Activated B cell treated with CpG ODN at 0.5 μM for 24 hours (primary cell): ENCODE measurements around the gene SSTR3. TPM values are rescaled to one million over a fixed set of nuclear protein-coding genes. Genes with fewer than 3 reads are reported as not detected.
A peak's percentile ranks its signal among the peaks of the same experiment; 100 is the strongest.

ENCODE experiments used
- ATAC-seq: fragments of 200-7000 bp; cut with Tn5 transposase; one replicate; pipeline ENCODE4 v1.10.0; 2021; ENCODE audit warnings: low read depth, mild to moderate bottlenecking, moderate library complexity
- CTCF ChIA-PET: fragments of 350-600 bp; sonication (Branson Sonifier 250); formaldehyde crosslinking; loops from one replicate; lab custom pipeline; 2021; ENCODE audit warnings: antibody characterized with exemption; lab: Charles Lee
- POLR2A ChIA-PET: fragments of 350-600 bp; sonication (Branson Sonifier 250); formaldehyde crosslinking; loops from one replicate; lab custom pipeline; 2021; ENCODE audit warnings: antibody characterized with exemption; lab: Charles Lee
- DNase-seq: peaks from one replicate; pipeline ENCODE4 v3.0.0; 2022
- H3K27ac Mint-ChIP-seq: one replicate; pipeline ENCODE4 v1.8.0; 2020; ENCODE audit warnings: mixed read lengths
- H3K27me3 Mint-ChIP-seq: one replicate; pipeline ENCODE4 v1.8.0; 2021; ENCODE audit warnings: mixed read lengths
- H3K36me3 Mint-ChIP-seq: one replicate; pipeline ENCODE4 v1.8.0; 2021; ENCODE audit warnings: low read depth, mixed read lengths
- H3K4me1 Mint-ChIP-seq: one replicate; pipeline ENCODE4 v1.8.0; 2021; ENCODE audit warnings: mixed read lengths
- H3K4me3 Mint-ChIP-seq: one replicate; pipeline ENCODE4 v1.8.0; 2020; ENCODE audit warnings: mild to moderate bottlenecking, mixed read lengths
- H3K9me3 Mint-ChIP-seq: one replicate; pipeline ENCODE4 v1.8.0; 2020; ENCODE audit warnings: mixed read lengths
- intact Hi-C: fragments of 100-400 bp; cut with micrococcal nuclease; formaldehyde crosslinking; loops from one replicate; pipeline ENCODE4 v1.15.1; 2024
- total RNA-seq: library from RNA; stranded (reverse); gene quantifications from 2 replicates; pipeline ENCODE4 v1.2.3, GENCODE V29; 2022
- TF ChIP-seq, protein P1 (sequence below): fragments of 200-600 bp; IDR thresholded peaks from one replicate; pipeline ENCODE4 v1.8.0; 2022; ENCODE audit warnings: antibody characterized with exemption, mild to moderate bottlenecking

Gene SSTR3
- total RNA-seq, 1 donor from 2014 or later, result 1.8 TPM

DNA sequence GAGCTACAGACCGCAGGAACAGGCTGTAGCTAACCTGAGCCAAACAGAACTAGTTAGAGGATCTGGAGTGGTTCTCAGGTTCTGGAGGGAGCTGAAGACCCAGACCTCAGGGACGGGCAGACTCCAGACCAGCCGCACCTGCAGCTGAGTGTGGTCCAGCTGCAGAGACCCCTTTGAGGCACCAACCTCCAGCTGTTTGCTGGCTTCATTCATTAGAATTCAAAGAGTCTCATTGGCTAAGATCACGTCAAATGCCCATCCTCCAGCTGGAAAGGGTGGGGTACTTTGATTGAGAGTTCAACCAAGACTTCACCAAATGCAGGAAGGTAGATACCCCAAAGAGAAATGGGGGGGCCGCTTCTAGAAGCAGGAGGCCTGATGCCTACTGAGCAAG lies 49.2 kb downstream of the SSTR3 start:
- no peak for ATAC-seq
- H3K9me3 Mint-ChIP-seq, result no peaks in the 10 kb centered on the region

DNA sequence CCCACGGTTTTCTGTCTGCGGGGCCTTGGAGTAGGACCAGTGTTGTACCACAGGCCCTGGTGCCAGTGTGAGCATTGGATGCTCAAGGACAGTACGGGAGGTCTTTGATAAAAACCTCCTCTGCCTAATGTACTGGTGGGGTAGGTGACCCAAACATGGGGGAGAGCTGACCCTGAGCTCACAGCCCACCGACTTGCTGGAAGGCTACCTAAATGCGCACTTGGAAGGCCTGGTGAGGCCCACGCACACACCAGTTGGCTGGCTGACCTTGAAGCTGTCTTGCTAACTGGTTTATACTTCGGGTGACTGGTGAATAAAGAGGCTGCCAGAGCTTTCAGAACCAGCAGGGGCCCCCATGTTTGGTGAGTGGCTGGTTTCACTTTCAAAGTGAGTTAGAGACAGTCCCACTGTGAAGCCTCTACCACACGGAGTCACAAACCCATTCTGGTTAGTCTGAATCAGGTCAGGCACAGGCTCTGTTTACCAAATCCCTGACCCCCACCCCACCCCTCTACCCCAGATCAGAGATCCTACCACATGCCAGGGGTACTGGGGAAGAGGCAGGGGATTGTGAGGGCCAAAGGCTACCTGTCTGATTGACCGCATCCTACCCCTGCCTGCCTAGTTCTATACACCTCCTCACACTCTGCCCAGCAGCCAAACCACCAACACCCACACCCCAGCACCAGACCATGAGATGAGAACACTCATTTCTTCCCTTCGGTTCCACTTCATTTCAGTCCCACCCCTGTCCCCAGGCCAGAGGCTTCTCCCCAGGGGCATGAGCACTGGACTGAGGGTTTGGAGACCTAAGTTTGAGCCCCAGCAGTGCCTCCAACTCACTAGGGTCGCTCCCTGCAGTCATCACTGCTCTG lies 49.8 kb downstream of the SSTR3 start:
- ChIA-PET CTCF (interaction anchor here (1.1 to 4.8 kb wide), 6 partner anchors 15 to 98 kb away, joined by 3 to 17 read pairs (median 4); no protein-coding TSS in a partner anchor), POLR2A (interaction anchor here (0.5 to 3.9 kb wide), 13 partner anchors 11 to 1541 kb away, joined by 3 to 34 read pairs (median 4); partner anchors contain the start of gene IL2RB)
- intact Hi-C loops, result loop anchor here (1.0 kb wide), 2 partner anchors 14 to 40 kb away; no protein-coding TSS in a partner anchor
- no peaks in the 10 kb centered on the region for H3K36me3 Mint-ChIP-seq
- H3K4me3 Mint-ChIP-seq, result peak overlapping the region; percentile 47
- H3K27me3 Mint-ChIP-seq, result peaks cover 5% of the 10 kb centered on the region
- peaks cover 41% of the 10 kb centered on the region for H3K4me1 Mint-ChIP-seq
- H3K9me3 Mint-ChIP-seq, result no peaks in the 10 kb centered on the region
- peak; percentile 40 for DNase-seq
- TF ChIP-seq, protein P1, sequence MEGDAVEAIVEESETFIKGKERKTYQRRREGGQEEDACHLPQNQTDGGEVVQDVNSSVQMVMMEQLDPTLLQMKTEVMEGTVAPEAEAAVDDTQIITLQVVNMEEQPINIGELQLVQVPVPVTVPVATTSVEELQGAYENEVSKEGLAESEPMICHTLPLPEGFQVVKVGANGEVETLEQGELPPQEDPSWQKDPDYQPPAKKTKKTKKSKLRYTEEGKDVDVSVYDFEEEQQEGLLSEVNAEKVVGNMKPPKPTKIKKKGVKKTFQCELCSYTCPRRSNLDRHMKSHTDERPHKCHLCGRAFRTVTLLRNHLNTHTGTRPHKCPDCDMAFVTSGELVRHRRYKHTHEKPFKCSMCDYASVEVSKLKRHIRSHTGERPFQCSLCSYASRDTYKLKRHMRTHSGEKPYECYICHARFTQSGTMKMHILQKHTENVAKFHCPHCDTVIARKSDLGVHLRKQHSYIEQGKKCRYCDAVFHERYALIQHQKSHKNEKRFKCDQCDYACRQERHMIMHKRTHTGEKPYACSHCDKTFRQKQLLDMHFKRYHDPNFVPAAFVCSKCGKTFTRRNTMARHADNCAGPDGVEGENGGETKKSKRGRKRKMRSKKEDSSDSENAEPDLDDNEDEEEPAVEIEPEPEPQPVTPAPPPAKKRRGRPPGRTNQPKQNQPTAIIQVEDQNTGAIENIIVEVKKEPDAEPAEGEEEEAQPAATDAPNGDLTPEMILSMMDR, result no peak
- peak overlapping the region; percentile 77 for H3K27ac Mint-ChIP-seq
- ATAC-seq, result peak; percentile 80

More for the DNA sequence above, 49.2 kb downstream of the SSTR3 start:
- Mint-ChIP-seq H3K27ac (peak overlapping the region; percentile 77), H3K27me3 (peaks cover 3% of the 10 kb centered on the region), H3K4me3 (peak overlapping the region; percentile 47), H3K36me3 (no peaks in the 10 kb centered on the region), H3K4me1 (peaks cover 41% of the 10 kb centered on the region)
- no peak for DNase-seq
- TF ChIP-seq, protein P1, result no peak
- POLR2A ChIA-PET, result interaction anchor here (0.6 to 3.9 kb wide), 12 partner anchors 11 to 654 kb away, joined by 3 to 34 read pairs (median 6); partner anchors contain the start of gene IL2RB
- intact Hi-C loops, result loop anchor here (1.0 kb wide), 1 partner anchor 13 kb away; no protein-coding TSS in a partner anchor
- CTCF ChIA-PET, result interaction anchor here (0.6 to 4.8 kb wide), 6 partner anchors 24 to 110 kb away, joined by 3 to 17 read pairs (median 4); no protein-coding TSS in a partner anchor

DNA sequence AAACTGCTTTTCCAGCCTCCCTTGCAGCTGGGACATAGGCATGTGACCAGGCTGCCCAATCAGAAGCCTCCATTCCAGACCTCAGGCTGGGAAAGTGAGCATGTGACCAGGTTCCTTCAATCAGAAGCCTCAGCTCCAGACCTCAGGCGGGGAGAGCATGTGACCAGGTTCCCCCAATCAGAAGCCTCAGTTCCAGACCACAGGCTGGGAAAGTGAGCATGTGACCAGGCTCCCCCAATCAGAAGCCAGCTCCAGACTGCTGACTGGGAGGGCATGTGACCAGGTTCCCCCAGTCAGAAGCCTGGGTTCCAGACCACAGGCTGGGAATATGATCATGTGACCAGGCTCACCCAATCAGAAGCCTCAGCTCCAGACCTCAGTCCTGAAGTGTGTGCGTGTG lies 50.8 kb downstream of the SSTR3 start:
- Mint-ChIP-seq H3K4me1 (peaks cover 37% of the 10 kb centered on the region), H3K27me3 (peaks cover 7% of the 10 kb centered on the region), H3K36me3 (no peaks in the 10 kb centered on the region), H3K27ac (peak overlapping the region; percentile 77), H3K9me3 (no peaks in the 10 kb centered on the region), H3K4me3 (no peak overlapping the region)
- TF ChIP-seq, protein P1, result no peak
- ATAC-seq (no peak), DNase-seq (no peak)
- POLR2A ChIA-PET, result interaction anchor here (1.1 to 3.9 kb wide), 5 partner anchors 12 to 385 kb away, joined by 3 to 34 read pairs (median 11); partner anchors contain the start of gene IL2RB
- CTCF ChIA-PET, result interaction anchor here (1.1 to 4.8 kb wide), 4 partner anchors 14 to 99 kb away, joined by 3 to 17 read pairs (median 10); no protein-coding TSS in a partner anchor
- intact Hi-C loops, result no loop called here

DNA sequence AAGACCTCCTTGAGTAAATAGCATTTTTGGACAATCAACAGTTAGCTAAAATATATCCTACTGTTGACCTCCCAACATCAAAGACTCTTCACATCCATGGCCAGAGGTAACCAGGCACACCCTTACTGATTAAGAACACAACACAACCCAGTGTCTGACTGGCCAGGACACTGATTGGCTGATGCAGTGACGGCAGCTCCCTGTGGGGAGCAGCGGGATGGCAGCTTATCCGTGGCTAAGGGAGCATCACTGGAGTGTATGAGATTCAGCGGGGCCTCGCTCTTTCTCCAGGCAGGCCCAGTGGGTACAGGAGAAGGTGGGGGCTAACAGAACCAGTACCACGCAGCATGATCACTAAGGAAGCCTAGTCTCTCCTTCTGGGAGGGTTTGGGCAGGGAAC lies 52.2 kb downstream of the SSTR3 start:
- Mint-ChIP-seq H3K27me3 (peaks cover 7% of the 10 kb centered on the region), H3K4me3 (no peak overlapping the region), H3K36me3 (no peaks in the 10 kb centered on the region), H3K27ac (no peak overlapping the region), H3K9me3 (no peaks in the 10 kb centered on the region), H3K4me1 (peaks cover 34% of the 10 kb centered on the region)
- intact Hi-C loops, result no loop called here
- POLR2A ChIA-PET, result no interaction called here
- no peak for DNase-seq
- no peak for ATAC-seq
- CTCF ChIA-PET, result interaction anchor here (4.8 kb wide), 1 partner anchor 38 kb away, joined by 16 read pairs; no protein-coding TSS in a partner anchor
- TF ChIP-seq, protein P1, result no peak

DNA sequence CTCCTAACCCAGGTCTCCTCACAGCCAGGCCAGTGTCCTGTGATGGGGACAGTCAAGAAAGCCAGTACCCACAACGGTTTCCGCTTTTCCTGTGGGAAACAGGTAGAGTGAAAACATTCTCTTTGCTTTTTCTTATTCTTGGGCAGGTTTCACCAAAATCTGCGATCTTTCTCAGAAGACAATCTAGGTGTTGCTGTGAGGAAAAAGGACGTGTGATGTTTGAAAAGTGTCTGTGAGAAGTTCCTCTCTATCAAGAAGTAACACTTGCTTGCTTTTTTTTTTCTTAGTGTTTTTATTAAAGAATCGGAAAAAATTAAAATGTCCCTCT lies 53.4 kb downstream of the SSTR3 start:
- Mint-ChIP-seq H3K4me3 (no peak overlapping the region), H3K36me3 (no peaks in the 10 kb centered on the region), H3K4me1 (peaks cover 27% of the 10 kb centered on the region), H3K27ac (no peak overlapping the region), H3K27me3 (peaks cover 7% of the 10 kb centered on the region), H3K9me3 (no peaks in the 10 kb centered on the region)
- intact Hi-C loops, result no loop called here
- POLR2A ChIA-PET, result no interaction called here
- DNase-seq (no peak), ATAC-seq (no peak)
- CTCF ChIA-PET, result no interaction called here
- TF ChIP-seq, protein P1, result no peak
